Activated CD4-positive, CD25-positive, alpha-beta regulatory T cell treated with anti-CD3 and anti-CD28 coated beads, Interleukin-2, amount 50 U/mL, for 72 hours (primary cell): Measurements from ENCODE around the gene ARMS2.

Experiments
- DNase-seq: peaks from one replicate; pipeline ENCODE4 v3.0.0; 2021

Gene ARMS2

DNA sequence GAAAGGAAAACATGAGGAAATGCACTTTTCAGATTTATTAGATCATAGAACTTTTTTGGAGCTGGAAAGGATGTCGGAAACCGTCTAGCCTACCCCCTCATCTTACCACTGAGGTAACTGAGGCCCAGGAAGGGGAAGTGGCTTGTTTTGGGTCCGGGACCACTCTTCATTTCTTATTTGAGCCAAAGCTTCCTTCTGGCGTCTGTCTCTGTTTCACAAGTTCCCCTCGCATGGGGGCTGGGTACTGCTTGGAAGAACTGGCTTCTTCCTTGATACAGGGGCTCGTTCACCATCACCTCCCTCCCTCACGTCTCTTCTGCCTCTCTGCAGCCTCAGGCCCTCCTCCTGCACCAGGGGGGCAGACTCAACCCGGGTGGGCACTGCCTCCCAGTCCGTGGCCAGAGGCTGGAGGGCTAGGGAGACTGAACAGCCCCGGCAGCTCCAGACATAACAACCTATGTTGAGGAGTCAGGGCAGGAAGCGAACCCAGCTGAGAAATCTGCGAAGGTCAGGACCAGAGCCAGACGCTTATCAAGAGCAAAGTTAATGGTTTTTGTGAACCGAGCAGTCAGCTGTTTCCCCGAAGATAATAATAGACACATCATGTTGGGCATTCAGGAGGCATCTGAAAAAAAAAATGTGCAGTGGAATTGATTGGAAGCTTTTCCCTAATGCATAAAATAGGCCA, 19.8 kb downstream of the ARMS2 start:
- DNase-seq: no peak

DNA sequence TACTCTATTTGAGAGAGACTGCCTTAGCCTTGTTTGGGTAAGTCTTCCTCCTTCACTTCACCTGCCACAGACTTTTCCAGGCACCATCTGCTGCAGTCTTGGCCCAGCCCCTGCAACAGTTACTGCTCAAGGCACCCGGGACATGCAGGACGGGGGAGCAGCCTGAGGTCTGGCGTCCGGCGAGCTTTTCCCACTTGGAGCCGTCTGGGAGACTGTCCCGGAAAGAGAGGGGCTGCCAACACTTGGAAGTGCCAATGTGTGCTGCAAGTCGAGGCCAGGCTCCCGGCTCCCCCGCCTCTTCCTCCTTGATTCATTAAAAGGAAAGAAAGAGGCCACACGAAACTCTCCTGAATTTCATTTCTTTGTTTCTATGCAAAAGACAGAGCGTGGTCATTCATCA, 20.6 kb downstream of the ARMS2 start:
- no peak for DNase-seq

DNA sequence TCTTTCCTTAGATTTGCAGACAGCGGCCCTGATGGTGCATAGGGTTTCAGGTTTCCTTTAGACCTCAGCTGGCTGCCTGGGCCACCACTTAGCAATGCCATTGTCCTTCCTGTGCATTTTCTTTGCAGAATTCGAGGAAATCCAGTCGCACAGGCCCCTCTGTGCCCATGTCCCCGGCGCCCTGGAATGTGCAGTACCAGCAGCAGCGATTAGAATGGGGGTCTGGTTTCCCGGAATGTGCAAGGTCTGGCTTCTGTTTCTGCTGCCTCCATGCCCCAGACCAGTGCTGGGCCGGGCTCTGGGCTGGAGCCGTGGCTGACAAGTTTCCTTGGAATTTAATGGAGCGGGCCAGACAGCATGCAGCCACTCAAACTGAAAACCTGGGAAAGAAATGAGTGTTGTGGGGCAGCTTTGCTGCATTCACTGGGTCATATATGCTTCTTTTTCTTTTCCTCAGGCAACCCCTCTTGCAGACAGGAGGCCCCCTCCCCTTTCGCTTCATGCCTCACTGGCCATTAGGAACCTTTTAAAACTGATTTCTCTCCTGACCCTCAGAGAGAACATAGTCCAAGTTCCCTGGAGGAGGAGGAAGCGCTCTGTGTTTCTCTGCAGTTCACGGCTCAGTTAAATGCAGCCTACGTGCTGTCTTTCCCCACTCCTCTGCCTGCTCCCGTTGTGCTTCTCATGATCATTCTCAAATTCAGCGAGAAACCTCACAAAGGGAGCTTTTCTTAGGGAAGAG, 21.3 kb downstream of the ARMS2 start:
- DNase-seq: no peak

DNA sequence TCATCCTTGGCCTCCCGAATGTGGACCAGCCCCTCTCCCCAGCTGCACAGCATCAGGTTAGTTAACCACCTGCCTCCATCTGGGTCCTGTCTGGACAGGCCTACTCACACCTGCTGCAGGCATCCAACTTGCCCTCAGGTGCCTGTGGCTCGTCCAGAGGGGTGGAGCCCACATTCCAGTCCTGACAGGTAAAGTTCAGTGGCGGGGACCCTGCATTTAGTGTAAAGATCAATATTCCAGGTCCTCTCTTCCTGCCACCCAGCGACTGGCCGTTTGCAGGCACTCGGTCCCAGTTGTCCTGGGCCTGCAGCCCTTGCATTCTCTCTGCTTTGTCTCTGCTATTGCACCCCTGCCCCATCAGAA, 21.9 kb downstream of the ARMS2 start:
- DNase-seq: no peak

DNA sequence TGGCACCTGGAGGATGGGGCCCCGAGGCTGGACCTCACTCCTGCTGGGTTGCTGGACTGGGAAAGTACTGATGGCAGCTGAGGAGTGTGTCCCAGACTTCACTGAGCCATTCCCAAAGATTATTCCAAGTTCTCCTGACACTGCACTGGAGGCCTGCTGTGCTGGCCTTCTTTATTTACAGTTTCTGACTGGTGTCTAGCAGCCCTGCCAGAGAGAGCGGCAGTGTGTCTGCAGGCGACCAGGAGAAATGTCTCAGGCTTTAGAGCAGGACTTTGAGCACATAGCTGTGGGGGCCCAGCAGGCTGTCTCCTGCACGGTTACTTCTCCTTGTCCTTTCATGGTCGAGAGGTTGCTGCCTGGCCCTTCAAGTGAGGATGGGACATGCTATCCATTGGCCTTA, 23.0 kb downstream of the ARMS2 start:
- DNase-seq: no peak

GRCh38 chr10:122478971-122479370, 24.5 kb downstream of the ARMS2 start:
- DNase-seq: no peak

DNA sequence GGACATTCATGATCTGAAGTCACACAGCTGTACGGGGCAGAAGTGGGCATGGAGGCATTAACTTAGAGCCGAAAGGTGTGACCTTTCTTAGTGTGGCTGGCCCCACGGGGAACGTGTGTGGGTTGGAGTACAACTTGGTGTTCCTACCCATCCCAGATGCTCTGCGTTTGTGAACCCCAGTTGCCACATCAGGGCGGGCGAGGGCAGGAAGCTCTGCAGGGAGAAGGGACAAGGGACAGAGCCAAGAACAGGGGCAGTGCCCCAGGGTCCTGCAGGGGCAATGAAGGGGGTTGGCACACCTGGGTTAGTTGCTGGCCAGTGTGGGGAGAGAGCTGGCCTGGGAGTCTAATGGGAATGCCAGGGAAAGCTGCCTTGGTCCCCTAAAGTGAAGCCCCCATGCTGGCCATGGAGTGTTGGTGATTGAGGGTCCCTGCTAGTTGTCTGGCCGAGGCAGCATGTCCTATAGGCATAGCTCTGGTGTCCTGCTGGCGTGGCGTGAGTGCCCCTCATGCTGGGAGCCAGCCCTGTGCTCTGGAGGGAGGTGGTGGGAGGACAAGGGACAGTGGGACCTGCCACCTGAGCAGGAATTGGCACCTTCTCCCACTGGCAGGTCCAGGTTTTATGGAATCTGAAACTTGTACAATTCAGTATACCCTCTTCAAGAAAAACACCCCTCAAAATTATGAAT, 25.8 kb downstream of the ARMS2 start:
- DNase-seq: no peak

- DNase-seq: no peak
These were observed 27.0 kb downstream of the ARMS2 start for GRCh38 chr10:122481296-122482056.

DNA sequence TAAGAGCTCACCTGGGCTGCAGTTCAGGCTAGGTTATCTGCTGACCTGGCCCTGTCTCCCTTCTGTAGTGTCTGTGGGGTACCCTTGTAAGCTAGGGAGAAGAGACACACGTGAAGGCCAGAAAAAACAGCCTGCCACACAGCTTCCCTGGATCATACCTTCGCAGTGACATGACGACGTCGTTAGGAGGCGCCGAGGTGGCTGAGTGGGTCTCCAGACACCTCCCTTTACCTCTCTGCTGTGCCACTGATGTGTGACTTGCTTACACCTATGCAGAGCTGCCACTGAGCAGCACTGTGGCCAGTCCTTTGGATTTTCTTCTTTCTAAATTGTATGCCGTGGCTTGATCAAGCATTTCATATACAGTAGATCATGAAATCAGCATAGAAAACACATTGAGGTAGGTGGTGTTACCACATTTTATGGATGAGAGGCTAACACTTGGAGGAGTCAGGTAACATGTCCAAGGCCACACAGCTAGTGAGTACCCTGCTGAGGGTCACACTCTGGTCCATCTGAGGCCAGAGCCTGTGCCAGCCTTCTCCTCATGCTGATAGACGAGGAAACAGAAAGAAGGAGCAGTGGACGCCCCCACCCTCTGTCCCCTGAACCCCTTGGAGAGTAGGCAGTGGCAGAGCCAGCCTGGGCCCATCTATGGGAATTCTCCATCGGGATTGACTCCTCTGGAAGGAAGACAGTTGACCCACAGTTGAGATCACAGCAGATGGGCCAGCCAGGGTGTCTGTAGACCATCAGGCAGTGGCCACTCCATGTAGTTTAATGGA, 30.0 kb downstream of the ARMS2 start:
- DNase-seq: no peak

DNA sequence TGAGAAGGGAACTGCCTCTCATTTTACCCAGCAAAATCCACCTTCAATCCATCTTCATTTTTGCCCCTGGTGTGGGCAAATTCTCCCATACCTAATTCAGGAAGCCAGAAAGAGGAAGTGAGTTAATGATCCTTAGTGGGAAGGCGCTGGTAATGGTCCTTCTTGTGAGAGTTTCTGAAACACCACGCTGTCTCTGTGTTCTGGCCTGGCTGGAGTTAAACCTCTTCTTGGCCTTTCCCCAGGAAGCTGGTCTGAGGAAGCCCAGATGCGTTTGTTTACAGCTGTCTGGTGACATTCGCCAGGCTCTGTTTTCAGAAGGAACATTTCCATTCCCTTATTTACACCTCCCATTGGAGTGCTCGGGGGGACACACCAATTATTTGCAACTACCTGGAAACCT, 31.2 kb downstream of the ARMS2 start:
- no peak for DNase-seq

DNA sequence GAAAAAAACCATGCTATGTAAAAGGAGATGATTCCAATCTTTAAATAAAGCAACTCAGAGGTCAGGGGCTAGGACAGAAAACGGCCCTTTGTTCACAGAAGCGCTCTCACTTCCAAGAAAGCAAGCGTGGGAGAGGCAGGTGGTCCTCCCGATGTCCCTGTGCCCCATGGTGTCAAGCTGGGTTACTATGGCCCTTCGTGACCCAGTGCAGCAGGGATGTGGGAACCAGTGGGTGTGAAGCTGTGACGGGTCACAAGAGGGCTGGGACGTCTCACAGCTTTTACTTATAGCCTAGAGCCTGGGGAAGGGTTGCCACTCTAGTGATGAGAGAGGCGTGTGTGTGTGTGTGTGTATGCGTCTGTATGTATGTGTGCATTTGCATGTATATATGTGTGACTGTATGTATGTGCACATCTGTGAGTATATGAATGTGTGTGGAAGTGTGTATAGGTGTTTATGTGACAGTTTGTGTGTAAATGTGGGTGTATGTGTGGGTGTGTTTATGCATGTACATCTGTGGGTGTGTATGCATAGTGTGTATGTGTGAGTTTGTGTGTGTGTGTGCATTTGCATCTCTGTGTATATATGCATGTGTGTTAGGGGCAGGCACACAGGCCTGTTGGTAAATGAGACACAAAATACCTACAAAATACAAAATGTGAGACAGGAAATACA, 32.1 kb downstream of the ARMS2 start:
- no peak for DNase-seq

DNA sequence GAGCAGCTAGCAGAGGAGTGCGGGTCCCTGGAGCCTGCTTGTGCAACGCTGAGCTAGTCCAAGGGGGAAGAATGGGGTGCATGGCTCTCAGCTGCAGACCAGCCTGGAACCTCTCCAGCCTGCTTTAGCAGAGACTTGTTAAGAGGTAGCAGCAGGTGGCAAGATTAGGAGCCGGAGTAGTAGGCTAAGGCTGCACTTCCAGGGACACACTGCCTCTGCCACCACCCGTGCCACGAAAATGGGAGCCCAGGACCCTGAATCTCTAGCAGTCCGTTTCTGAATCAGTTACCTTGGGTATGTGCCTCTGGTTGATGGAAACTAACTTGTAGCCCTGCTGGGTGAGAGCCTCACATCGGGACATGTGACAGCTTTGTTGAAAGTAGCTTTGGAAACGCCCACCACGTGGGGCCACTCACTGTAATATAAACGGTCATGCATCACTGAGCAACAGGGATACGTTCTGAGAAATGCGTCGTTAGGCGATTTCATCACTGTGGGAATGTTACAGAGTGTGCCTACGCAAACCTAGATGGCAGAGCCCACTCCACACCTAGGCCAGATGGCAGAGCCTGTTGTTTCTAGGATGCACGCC, 32.8 kb downstream of the ARMS2 start:
- DNase-seq: no peak

GRCh38 chr10:122490268-122490667, 35.8 kb downstream of the ARMS2 start:
- DNase-seq: no peak

DNA sequence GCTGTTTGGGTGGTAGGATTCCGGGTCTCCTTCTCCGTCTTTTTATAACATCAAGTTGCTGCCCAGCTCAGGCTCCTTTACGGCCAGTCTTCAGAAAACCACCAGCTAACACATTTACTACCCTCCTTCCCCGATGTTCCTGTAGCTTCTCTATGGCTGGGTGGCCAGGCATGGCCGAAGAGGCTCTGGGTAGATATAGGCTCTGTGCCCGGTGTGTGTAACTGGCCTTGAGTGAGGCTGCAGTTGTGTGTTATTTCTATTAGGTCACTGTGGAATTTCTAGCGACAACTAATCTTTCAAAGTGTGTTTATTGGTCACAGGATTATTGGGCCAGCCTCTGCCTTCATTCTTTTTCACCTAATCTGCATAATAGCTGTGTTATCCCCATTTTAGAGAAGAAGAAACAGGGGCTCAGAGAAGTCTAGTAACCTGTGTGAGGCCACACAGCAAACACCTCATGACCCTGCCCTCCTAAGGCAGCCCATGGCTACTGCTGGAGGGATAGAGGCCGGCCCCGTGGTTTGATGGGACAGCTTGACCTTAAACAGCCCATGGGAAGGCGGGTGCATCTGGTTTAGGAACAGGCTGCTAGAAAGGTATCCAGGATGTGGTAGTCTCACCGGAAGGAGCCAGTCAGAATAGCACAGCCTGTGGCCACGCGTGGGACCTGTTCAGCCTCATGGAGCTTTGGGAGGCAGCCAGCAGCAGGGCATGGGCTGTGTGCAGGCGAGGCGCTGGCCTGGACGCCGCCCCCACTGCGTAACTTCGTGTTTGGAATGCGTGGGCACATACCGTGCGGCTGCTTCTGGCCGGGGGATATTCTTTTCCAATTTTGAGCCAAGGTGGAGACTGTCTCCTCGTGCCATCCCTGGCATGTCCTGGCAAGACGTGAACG, 36.6 kb downstream of the ARMS2 start:
- no peak for DNase-seq

DNA sequence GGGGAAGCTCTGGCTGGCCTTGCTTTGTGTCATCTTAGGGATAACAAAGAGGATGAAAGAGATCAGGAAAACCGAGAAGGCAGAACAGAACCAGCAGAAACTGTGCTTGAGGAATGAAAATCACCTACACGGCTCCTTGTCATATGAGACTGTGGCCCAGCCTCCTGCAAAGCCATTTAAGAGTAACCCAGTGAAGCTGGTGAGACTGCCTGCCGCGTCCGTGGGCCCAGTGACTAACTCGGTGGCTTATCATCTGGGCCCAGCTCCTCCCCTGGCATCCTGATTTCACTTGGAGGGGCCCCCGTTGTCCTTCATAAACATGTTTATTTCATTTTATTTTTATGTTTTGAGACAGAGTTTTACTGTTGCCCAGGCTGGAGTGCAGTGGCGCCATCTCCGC, 37.6 kb downstream of the ARMS2 start:
- DNase-seq: no peak

- DNase-seq: no peak
These were observed 38.6 kb downstream of the ARMS2 start for GRCh38 chr10:122492999-122493481.

- no peak for DNase-seq
These were observed 39.3 kb downstream of the ARMS2 start for GRCh38 chr10:122493761-122494160.

DNA sequence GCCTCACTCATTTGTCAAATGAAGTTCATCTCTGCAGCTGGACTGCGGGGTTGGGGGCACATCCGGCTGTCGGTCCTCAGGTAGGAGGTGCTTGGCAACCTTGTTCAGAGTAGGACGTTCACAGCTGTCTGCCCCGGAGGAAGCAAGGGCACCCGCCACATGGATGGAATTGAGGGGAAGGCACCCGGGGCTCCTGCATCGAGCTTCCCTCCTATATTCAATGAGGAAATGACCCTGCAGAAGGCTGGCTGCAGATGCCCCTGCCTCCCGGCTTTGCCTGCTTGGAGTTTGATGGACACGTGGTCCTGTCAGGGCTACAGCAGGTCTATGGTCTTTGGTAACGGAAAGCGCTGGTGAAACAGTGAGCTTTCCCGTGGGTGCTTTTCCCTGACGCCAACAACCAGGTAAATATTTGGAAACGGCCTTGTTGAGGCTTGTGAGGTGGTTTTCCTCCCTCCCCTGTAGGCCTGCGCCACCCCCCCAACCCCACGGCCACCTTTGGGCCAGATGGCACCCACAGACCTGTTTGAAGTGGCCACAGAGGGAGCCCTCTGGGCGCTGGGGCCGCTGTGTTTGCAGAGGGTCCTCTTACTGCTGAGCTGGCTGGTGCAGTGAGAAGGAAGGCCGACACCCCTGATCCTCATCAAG, 39.8 kb downstream of the ARMS2 start:
- no peak for DNase-seq

DNA sequence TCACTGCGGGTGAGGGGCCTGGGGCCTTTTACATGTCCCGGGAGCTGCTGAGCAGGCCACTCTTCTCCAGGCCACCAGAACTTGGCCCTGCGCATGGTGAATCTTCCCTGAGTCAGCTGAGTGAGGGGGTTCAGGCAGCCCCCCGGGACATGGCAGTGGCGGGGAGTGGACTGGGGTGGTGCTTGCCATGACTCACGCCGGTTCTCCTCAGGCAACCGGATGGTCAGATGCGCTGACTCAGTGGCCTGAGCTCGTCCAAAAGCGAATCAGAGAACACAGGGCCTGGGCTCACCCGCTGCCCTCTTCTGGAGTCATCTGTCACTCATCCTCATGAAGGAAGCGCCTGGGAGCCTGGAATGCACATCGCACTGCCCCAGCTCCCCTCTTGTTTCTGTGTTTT, 40.4 kb downstream of the ARMS2 start:
- no peak for DNase-seq
